Activated effector memory CD4-positive, alpha-beta T cell treated with anti-CD3 and anti-CD28 coated beads, Interleukin-2, amount 50 U/mL, for 16 hours (primary cell): ENCODE measurements around the gene OTUB2.
A peak's percentile ranks its signal among the peaks of the same experiment; 100 is the strongest.

Experiments used
- DNase-seq: peaks from one replicate; pipeline ENCODE4 v3.0.0-alpha.2; 2020

Gene OTUB2

DNA sequence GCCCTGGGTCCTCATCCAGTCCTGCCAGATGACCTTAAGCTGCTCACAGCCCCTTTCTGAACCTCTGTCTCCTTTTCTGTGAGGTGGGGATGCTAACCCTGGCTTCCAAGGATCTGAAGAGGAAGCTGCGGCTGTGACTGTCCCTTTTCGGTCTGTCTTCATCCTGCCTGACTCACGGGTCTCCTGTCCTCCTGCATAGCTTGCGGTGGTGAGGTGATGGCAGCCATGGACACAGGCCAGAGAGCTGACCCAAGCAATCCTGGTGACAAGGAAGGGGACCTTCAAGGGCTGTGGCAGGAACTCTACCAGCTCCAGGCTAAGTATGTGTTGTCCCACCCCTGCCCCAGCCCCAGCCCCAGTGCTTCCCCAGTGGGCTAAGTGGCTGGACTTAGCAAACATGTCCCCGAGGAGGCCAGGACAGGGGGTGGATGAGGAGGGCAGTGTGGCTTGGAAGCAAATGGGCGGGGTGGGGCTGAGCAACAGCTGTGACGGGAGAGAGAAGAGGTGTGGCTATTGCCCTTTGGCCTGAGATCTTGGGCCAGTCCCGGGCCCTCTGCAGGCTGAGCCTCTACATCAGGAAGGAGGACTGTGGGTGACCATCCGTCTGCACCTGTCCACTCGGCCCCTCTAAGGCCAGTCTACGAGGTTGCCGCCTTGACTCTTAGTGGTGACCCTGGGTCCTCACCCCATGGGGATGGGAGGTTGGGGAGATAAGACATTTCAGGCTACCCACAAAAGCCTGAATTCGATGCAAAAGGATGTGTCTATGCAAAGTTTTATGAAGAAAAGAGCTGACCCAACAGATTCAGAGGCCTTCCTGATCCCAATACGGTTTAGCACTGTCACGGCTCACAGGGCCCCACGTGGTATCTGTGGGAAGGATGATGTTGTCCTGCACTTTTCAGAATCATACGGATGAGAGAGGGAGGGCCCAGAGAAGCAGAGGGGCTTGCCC is 27.9 kb upstream of the OTUB2 start:
- DNase-seq = no peak

DNA sequence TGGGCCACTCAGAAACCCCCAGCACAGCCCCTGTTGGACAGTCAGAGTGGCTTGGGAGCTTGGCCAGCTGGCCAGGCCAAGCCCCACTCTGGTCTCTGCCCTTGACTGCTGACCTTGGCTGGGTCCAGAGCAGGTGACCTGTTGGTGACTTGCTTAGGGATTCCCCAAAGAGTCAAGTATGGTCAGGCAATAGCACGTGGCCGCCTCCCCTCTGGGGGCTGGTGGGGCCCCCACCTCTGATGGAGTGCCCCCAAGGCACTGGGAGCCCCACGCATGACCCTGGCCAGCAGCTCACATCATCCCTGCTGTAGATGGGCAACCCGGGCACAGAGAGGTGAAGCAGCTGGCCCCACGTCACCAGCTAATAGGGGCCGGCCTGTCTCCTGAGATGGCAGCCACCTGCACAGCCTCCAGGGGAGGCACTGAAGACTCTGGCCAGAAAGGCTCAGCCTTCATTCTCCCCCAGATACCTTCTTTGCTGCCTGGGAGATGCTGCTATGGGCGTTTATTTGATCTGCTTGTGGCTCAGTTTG is 27.2 kb upstream of the OTUB2 start:
- DNase-seq = no peak

DNA sequence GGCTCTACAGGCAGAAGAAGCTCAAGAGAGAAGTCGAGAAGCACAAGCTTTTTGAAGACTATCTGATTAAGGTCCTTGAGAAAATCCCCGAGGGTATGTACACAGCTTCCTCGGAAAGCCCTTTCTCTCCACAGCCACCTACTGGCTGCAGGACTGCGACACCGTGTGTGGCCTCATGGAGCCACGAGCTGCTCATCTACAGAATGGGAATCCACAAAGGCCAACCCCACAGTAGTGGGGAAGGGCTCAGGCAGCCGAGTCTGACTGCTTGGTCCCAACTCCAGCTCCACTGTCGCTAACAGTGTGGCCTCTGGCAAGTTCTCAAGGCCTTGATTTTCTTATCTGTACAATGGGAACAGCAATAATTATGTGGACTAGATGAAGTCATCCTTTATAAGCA is 26.6 kb upstream of the OTUB2 start:
- no peak for DNase-seq

DNA sequence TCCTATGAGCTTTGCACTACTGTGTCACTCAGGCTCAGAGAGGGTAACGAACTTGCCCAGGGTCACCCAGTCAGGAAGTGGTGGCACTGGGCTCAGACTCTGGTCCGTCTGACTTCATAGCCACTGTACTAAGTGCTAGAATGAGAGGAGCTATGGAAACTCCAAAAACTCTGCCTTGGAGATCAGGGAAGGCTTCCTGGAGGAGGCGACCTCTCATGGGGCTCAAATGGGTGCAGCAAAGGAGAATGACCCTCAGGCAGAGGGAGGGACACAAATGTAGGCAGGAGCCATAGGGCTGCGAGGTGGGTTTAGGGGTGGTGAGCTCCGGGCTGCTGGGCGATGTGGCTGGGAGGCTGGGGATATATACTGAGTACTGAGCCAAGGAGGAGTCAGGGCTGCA is 25.9 kb upstream of the OTUB2 start:
- DNase-seq = no peak

DNA sequence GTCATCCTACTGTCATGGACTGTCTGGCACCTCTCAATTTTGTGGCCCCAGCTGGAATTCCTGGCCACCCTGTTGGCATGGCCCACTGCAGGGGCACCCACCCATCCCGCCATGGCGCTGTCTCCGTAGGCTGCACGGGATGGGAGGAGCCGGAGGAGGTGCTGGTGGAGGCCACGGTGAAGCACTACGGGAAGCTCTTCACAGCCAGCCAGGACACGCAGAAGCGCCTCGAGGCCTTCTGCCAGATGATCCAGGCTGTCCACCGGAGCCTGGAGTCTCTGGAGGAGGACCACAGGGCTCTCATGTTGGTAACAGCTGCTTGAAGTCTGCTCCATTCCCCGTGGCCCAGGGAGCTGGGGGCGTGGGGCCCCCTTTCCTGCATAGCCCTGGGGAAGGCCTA is 25.1 kb upstream of the OTUB2 start:
- DNase-seq = no peak

DNA sequence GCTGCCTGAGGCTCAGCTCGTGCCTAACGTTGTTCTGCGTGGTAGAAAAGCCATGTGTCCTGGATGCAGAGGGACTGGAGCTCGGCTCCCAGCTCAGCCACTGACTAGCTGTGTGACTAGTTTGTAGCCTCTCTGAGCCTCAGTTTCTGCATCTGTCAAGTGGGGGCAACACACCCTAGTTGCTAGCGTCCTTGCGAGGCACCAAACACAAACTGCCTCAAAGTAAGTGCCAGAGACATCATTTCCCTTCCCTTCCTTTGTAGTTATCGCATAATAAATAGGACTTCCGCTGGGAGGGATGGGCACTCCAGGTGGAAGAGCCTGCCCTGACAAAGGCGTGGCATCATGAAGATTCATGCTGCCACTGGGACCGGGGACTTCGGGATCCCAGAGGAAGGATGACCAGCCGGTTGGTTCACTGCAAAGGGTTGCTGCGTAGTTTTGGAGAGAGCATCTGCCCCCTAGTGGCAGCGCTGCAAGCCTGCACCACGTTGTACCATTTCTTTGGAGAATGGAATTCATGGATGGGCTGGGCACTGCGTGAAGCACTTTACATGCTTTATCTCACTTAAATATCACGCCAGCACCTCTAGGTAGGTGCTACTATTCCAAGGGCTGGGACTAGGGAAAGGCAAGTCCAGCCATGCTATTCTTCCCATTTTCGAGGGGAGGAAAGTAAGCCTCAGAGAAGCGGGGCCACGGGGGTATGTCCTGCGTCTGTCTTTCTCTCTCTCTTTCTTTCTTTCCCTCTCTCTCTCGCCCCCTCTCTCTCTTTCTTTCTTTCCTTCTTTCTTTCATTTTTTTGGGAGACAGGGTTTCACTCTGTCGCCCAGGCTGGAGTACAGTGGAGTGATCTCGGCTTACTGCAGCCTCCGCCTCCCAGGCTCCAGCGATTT is 24.4 kb upstream of the OTUB2 start:
- peak; percentile 88 for DNase-seq

DNA sequence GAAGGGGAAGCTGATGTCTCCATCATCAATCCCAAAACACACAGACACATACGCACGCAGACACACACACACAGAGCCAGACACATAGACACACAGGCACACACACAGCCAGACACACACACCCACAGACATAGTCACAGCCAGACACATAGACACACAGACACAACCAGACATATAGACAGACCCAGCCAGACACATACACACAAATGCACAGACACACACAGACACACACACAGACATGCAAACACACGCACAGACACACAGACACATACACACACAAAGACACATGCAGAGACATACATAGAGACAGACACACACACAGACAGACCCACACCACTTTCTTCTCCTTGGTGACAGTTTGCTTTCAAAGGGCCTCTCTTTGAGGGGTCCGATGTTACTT is 22.7 kb upstream of the OTUB2 start:
- DNase-seq = no peak

DNA sequence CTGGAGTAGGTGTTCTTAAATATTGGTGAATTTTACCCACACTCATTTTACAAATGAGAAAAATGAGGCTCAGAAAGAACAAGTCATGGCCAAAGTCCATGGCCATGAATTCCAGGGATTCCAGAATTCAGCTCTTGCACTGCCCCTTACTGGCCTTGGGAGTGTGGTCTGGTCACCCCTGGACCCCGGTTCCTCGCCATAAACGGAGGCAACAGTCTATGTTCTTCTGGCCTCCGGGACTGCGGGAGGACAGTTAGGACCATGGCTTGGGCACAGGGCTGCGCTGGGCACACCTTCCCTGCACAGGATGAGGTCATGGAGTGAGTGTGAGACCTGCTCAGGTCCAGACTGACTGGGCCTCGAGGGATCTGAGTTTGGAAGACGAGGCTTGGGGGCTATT is 22.1 kb upstream of the OTUB2 start:
- DNase-seq = no peak

DNA sequence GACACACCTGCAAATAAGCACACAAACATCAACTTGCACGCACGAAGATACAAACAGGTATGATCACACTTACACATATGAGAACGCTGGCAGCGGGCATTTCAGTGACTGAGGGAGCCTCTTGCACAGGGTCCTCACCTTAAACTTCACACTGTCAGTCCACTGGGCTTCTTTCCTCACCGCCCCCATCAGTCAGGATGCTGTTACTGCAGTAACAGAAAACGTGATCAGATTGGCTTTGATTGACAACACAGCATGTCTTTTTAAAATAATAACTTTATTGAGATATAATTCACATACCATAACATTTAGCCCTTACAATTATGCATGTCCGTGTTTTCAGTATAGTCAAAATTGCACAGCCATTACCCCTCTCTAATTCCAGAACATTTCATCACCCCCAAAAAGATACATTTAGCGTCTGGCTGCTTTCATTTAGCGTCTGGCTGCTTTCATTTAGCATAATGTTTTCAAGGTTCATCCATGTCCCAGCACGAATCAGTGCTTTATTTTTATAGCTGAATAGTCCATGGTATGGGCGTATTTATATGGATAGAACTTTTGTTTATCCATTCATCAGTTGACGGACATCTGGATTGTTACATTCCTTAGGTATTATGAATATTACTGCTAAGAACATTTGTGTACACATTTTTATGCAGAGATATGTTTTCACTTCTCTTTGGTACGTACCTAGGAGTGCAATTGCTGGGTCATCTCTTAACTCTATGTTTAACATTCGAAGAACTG is 20.6 kb upstream of the OTUB2 start:
- no peak for DNase-seq

DNA sequence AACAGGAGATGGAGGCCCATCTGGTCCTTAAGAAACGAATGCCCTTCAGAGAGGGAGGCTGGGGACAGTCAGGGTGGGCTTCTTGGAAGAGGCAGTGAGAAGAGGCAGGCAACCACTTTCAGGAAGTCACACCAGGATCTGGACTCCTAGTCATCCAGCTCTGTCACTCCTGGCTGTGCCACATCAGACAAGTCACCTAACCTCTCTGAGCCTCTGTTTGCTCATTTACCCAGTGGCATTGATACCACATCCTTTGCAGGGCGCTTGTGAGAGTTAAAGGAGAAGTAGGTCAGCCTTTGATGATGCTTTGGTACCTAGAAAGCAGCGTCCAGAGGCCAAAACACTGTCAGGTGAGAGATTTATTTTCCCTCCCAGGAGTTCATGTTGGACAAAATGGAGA is 17.9 kb upstream of the OTUB2 start:
- DNase-seq = no peak

DNA sequence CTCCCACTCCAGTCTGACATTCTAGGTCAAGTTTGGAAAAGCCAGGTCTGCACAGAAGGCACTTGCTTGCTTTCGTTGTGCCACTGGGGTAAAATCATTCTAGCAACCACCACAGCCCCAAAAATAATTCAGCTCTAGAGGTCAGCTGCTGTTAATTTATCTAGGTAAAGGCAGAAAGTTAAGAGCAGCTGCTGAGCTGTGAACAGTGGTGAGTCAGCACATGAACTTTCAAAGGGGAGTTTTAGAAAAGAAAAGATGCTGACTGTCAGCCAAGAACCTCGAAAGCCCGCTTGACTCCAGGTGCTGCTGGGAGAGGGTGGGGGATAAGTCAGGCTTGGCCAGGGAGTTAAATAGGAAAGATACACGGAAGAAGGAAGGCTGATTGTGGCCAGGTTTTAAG is 16.4 kb upstream of the OTUB2 start:
- no peak for DNase-seq

DNA sequence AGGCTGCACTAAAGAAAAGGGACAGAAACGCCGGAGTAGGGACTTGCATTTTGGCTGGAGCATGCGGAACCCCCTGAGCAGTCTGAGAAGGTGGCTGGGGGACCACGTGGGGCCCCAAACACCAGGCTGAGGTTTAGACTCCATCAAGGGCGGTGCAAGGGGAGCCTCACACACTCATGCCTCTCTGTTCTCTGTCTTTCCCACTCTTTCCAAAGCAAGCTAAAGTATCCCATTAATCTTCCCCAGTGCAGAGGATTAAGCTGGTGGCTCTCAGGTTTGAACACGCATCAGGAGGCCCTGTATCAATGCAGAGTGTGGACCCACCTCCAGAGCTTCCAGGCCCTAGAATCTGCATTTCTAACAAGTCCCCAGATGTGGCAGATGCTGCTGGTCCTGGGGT is 15.5 kb upstream of the OTUB2 start:
- no peak for DNase-seq

DNA sequence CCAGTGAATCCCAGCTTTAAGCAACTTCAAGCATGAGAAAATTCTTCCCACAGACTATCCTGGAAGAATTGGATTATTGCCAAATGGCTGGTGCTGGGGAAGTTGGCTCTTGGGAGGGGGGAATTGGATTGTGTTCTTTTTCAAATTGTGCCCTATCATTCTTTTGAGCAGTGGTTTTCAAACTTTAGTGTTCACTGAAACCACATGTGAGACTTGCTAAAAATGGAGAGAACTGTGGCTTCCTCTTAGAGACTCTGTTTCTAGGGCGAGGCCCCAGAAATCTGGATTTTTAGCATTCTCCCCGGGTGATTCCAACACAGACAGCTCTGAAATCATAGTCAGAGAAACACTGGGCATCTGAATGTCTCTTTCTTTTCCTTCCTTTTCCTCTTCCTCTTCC is 14.3 kb upstream of the OTUB2 start:
- no peak for DNase-seq

DNA sequence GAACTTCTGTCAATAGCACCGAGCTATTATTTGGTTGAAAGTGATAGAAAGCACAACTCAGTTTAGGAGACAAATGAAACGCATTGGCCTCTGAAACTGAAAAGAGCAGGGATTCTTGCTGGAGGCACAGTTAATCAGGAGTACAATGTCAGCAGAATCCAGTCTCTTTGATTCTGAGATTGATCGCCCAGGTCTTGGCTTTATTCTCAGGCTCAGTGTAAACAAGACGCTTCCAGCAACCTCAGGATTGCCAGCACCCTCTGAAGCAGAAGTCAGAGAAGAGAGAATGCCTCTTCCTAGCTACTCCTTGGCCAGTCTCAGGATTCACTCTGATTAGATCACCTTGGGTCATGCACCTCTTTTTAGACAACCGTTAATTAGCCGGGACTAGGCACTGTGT is 11.8 kb upstream of the OTUB2 start:
- DNase-seq = no peak

DNA sequence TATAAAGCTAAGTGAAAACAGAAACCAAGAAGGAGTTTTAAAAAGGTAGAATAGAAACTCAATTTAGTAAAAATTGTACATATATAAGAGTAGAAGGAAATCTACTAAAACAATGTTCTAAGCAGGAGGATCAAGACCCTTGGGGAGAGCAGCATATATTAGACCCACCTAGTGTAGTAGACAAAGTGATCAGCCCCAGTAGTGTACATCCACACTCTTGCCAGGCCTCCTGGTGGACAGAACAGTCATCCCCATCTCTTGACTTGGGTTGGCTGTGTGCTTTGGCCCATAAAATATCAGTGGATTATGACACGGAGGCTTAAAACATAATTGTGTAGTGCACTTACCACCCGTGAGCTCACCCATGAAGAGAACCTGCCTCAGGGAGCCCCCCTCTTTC is 10.9 kb upstream of the OTUB2 start:
- DNase-seq = no peak

DNA sequence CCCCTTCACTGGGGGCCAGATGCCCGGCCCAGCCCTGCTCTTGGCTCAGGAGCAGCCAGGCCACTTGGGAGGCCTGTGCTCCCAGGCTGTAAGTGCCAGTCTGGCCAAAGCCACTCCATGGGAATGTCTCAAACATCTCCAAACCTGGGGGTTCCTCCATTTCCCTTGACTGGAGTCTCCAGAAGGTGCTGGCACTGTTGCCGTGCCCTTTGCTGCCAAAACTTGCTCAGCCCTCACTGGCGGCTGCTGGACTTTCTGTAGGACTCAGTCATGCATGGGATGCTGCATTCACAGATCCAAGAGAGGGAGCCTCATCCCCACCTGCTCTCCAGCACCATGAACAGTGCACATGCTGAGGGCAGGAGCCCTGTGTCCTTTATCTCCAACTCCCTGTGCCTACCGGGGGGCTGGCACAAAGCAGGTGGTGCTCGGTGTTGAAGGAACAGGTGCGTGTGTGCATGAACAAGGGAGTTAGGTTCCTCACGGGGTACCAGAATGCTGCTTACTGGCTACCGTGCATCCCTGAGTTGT is 9.6 kb upstream of the OTUB2 start:
- DNase-seq = no peak

DNA sequence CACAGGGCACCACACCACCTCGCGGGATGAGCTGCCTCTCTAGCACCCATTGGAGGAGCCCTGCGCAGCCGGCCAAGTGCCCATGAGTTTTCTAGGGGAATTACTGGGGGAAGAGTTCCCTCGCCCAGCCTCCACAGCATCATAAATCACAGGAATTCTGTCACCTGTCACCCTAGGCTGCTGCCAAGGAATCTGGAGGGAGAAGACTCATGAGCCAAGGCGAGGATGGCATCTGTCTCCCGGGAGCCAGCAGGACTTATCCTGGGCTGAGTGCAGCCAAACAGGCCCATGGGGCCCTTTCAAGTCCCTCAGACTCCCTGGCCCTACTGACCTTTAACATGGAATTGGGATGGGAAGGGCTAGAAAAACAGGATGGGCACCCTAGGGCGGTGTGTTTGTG is 7.8 kb upstream of the OTUB2 start:
- no peak for DNase-seq

DNA sequence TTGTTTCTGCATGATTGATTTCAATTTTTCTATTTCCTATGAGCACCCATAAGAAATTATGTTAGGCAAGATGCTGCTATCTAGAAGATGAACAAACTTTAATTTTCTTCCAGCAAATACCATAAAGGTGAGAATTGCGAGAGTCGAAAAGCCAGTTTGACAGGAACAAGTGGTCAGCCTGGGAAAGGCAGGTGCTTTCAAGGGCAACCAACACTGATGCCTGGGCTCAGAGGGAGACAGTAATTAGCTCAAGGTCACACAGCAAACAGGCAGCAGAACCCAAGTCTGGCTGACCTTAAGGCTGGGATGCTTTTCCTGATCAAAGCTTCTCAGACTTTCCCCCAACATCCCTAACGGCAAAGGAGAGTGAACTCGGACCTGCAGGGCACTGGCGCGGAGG is 6.8 kb upstream of the OTUB2 start:
- DNase-seq = no peak

DNA sequence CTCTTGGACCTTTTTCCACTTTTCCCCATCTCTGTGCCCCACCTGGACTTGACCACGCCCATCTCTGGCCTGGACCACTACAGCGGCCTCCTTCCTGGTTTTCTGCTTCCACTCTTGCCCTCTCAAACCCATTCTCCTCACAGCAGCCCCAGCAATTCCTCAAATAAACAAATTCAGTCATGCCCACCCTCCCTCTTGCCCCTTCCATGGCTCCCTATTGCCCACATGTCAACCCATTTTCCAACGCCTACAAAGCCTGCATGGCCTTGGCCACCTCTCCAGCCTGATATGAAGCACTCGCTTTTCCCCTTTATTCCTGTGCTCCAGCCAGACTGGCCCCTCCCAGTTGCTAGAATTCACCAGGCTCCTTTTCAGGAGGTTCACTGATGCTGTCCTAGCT is 5.9 kb upstream of the OTUB2 start:
- no peak for DNase-seq

DNA sequence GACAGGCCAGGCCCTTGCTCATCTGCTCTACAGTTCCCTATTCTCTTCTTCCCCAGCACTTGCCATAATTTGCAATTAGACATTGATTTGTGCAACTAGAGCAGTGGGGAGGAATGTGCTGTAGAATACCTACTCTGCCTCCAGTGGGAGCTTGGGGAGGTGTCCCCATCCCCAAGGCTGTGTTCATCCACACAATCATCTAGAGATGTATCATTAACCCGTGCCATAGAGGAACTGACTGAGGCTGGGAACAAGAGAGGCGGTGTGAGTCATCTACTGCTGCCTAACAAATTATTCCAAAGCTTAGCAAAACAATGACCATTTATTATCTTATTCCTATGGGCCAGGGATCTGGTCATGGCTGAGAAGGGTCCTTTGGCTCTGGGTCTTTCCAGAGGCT is 5.1 kb upstream of the OTUB2 start:
- no peak for DNase-seq

DNA sequence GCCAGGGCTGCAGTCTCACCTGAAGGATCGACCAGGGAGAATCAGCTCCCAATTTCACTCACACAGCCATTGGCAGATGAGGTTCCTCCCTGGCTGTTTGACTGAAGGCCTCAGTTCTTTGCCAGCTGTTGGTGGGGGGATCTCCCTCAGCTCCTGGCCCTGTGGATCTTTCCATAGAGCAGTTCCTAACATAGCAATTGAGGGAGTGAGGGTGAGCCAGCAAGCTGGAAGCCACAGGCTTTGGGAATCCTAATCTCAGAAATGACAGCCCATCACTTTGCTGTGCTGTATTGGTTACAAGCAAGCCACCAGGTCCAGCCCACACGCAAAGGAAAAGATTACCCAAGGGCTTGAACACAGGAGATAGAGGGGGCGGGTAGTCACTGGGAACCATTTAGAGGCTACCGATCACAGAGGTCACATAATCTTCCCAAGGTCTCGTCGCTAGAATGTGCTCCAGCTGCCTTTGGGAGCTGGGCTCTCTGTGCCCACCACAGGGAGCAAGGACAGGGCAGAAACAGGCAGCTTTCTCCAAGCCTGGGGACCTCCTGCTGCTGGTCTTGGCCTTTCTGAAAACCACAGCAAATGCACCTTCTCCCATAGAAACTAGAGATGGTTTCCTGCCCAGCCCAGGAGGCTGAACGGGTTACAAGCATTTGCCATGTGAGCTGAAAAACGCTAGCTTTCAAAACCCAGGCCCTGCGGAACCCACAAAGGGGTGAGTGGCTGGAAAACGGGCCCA is 4.6 kb upstream of the OTUB2 start:
- DNase-seq = no peak
